Activated CD8-positive, alpha-beta T cell treated with anti-CD3 and anti-CD28 coated beads, Interleukin-2, amount 10 ng/mL, durations not matched to agents 7 days and 5 days (primary cell): ENCODE data around the gene KCNT1. TPM values are rescaled to one million over a fixed set of nuclear protein-coding genes. Genes with fewer than 3 reads are reported as not detected.

Experiments
- ATAC-seq: fragments of 150-1000 bp; cut with Tn5 transposase; one replicate; pipeline ENCODE4 v1.10.0; 2021; ENCODE audit warnings: moderate library complexity
- CTCF ChIA-PET: fragments of 350-600 bp; sonication (Branson Sonifier 250); formaldehyde crosslinking; loops from one replicate; lab custom pipeline; 2021; ENCODE audit warnings: antibody characterized with exemption; lab: Charles Lee
- POLR2A ChIA-PET: fragments of 350-600 bp; sonication (Branson Sonifier 250); formaldehyde crosslinking; loops from one replicate; lab custom pipeline; 2021; ENCODE audit warnings: antibody characterized with exemption; lab: Charles Lee
- DNase-seq: peaks from one replicate; pipeline ENCODE4 v3.0.0-alpha.2; 2020
- H3K27ac Mint-ChIP-seq: one replicate; pipeline ENCODE4 v1.8.0; 2021; ENCODE audit warnings: mild to moderate bottlenecking, mixed read lengths
- H3K27me3 Mint-ChIP-seq: one replicate; pipeline ENCODE4 v1.8.0; 2021; ENCODE audit warnings: low read depth, mixed read lengths
- H3K36me3 Mint-ChIP-seq: one replicate; pipeline ENCODE4 v1.8.0; 2021; ENCODE audit warnings: low read depth, mixed read lengths
- H3K4me1 Mint-ChIP-seq: one replicate; pipeline ENCODE4 v1.8.0; 2021; ENCODE audit warnings: low read depth, mixed read lengths
- H3K4me3 Mint-ChIP-seq: one replicate; pipeline ENCODE4 v1.8.0; 2021; ENCODE audit warnings: mild to moderate bottlenecking, mixed read lengths
- H3K9me3 Mint-ChIP-seq: one replicate; pipeline ENCODE4 v1.8.0; 2022; ENCODE audit warnings: mixed read lengths; ENCODE audit not compliant: insufficient read depth
- total RNA-seq, 2 experiments: library from RNA; stranded (reverse); gene quantifications; one replicate each; pipeline ENCODE4 v1.2.3, GENCODE V29; 2021

The KCNT1 gene
- total RNA-seq, 2 experiments from 2014 or later = not detected

DNA sequence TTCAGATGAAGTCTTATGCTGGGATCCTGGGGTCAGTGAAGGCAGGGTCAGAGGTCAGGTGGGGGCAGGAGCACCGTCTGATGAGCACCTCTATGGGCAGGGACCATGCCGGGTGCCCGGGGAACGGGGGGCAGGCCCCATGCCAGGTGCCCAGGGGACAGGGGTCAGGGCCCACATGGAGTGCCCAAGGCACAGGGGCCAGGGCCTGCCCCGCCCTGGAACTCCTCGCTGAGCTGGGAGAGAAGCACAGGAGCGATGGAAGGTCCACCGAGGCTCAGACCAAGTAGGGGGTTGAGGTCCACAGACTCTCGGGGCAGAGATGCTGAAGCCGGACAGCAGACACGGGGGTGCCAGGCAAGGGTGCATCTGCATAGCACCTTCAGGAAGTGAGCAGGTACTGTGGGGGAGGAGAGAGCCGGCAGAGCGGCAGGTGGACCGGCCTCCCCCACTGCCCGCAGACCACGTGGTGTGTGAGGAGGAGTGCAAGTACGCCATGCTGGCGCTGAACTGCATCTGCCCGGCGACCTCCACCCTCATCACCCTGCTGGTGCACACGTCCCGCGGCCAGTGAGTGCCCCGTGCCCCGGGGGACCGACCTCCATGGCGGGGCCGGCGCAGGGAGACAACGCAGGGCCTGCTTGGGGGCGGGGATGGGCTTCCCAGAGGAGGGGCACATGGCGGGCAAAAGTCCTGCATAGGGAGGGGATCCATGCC lies 67.7 kb downstream of the KCNT1 start:
- DNase-seq (no peak), ATAC-seq (no peak)
- Mint-ChIP-seq H3K27ac (no peak overlapping the region), H3K36me3 (no peaks in the 10 kb centered on the region), H3K4me3 (no peak overlapping the region), H3K27me3 (no peaks in the 10 kb centered on the region), H3K9me3 (peaks cover 3% of the 10 kb centered on the region), H3K4me1 (no peaks in the 10 kb centered on the region)
- CTCF ChIA-PET = no interaction called here
- POLR2A ChIA-PET = interaction anchor here (0.7 kb wide), 1 partner anchor 70 kb away, joined by 3 read pairs; no protein-coding TSS in a partner anchor

DNA sequence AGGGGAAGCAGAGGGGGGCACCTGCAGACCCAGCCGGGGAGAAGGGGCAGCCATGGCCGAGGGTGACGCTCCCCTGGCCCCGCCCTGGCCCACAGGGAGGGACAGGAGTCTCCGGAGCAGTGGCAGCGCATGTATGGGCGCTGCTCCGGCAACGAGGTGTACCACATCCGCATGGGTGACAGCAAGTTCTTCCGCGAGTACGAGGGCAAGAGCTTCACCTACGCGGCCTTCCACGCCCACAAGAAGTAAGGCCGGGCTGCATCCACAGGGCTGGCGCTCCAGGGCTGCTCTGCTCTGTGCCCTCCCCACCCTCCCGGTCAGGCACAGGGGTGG lies 68.2 kb downstream of the KCNT1 start:
- Mint-ChIP-seq H3K27me3 (no peaks in the 10 kb centered on the region), H3K36me3 (no peaks in the 10 kb centered on the region), H3K9me3 (peaks cover 3% of the 10 kb centered on the region), H3K4me1 (no peaks in the 10 kb centered on the region), H3K4me3 (no peak overlapping the region), H3K27ac (no peak overlapping the region)
- ChIA-PET CTCF (no interaction called here), POLR2A (no interaction called here)
- ATAC-seq (no peak), DNase-seq (peak; percentile 22)

DNA sequence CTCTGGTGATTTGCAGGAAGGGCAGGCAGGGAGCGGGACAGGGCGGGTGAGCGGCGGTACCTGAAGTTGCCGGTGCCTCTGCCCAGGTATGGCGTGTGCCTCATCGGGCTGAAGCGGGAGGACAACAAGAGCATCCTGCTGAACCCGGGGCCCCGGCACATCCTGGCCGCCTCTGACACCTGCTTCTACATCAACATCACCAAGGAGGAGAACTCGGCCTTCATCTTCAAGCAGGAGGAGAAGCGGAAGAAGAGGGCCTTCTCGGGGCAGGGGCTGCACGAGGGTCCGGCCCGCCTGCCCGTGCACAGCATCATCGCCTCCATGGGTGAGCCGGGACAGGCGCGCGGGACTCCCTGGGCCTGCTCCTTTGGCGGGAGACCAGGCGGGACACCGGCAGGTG lies 68.8 kb downstream of the KCNT1 start:
- no peak overlapping the region for H3K4me3 Mint-ChIP-seq
- ChIA-PET POLR2A (no interaction called here), CTCF (no interaction called here)
- no peak for ATAC-seq
- no peak for DNase-seq
- H3K4me1 Mint-ChIP-seq = no peaks in the 10 kb centered on the region
- H3K27ac Mint-ChIP-seq = no peak overlapping the region
- no peaks in the 10 kb centered on the region for H3K27me3 Mint-ChIP-seq
- peaks cover 3% of the 10 kb centered on the region for H3K9me3 Mint-ChIP-seq
- no peaks in the 10 kb centered on the region for H3K36me3 Mint-ChIP-seq

DNA sequence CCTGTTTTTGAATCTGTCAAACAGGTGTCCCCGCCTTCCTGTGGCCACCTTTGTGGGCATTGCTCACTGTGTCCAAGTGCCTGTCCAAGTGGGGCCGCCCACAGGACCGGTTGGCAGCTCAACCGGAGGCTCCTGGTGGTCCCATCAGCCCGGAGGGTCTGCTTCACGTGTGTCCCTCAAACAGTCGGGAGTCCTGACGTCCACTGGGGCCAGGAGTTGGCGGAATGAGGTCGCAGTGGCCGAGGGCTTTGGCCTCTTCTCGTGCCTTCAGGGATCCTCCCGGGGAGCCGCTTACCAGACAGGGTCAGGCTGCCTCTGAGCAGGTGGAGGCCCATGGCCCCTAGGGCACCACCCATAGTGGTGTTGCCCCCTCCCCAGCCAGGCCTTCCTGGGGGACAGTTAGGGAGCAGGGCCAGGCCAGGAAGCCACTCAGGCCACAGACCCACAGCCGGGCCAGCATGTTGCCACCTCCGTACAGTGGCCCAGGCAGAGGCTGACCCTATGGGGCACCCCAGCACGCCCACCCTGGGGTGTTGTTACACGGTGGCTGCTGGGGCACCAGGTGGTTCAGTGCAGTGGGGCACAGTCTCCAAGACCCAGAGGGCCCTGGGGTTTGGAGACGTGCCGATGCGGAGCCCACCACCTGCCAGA lies 69.5 kb downstream of the KCNT1 start:
- Mint-ChIP-seq H3K4me3 (no peak overlapping the region), H3K27ac (no peak overlapping the region), H3K27me3 (no peaks in the 10 kb centered on the region), H3K9me3 (peaks cover 3% of the 10 kb centered on the region), H3K4me1 (no peaks in the 10 kb centered on the region), H3K36me3 (no peaks in the 10 kb centered on the region)
- ATAC-seq (no peak), DNase-seq (no peak)
- ChIA-PET POLR2A (no interaction called here), CTCF (no interaction called here)

DNA sequence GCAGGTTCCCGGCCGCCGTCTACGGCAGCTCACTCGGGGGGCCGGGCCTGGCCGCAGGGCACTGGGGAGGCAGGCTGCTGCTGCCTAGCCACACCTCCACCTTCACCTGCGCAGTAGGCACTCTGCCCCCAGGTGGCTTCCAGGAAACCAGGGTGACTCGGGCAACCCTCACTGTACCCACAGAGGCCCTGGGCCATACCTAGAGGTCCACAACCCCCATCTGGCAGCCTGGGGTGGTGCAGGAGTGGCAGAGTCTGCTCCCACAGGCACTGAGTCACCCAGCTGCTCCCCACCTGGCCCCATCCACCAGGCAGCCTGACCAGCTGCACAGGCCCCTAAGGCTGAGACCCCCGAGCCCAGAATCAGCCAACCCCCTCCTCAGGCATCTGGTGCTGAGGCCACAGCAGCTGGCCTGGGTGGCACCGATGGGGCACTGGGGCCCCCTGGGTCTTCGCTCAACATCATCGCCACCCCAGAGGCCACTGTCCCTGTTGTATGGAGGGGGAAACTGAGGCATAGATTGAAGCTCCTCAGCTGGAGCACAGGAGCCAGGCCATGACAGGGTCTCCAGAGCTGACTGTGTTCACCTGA lies 70.2 kb downstream of the KCNT1 start:
- no peak overlapping the region for H3K4me3 Mint-ChIP-seq
- DNase-seq = no peak
- H3K9me3 Mint-ChIP-seq = peaks cover 3% of the 10 kb centered on the region
- POLR2A ChIA-PET = no interaction called here
- no peaks in the 10 kb centered on the region for H3K4me1 Mint-ChIP-seq
- no peaks in the 10 kb centered on the region for H3K27me3 Mint-ChIP-seq
- no peaks in the 10 kb centered on the region for H3K36me3 Mint-ChIP-seq
- H3K27ac Mint-ChIP-seq = no peak overlapping the region
- CTCF ChIA-PET = no interaction called here
- peak; percentile 29 for ATAC-seq

DNA sequence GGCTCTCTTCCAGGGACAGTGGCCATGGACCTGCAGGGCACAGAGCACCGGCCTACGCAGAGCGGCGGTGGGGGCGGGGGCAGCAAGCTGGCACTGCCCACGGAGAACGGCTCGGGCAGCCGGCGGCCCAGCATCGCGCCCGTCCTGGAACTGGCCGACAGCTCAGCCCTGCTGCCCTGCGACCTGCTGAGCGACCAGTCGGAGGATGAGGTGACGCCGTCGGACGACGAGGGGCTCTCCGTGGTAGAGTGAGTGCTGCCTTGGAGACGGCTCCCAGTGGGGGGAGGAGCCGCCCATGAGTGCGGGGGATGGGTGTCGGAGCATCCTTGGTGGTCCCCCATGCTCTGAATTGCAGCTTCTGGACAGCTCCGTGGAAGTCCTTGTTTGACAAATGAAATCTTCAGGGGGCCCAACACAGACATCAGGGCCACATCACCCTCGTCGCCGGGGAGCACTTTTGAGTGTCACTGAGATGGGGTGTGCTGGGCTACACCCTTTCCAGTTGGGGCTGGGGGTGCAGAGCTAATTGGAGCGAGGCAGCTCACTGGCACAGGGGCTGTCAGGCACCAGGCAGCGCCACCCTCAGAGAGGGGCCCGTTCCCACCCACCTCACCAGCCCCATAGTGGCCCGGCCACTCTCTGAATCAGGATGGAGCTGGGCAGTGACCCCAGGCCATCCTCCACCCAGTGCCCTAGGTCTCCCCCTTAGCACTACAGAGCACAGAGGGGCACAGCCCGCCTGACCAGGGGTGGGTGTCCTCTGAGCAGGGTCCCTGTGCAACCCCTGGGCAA lies 70.9 kb downstream of the KCNT1 start:
- H3K27ac Mint-ChIP-seq = no peak overlapping the region
- DNase-seq (no peak), ATAC-seq (no peak)
- peaks cover 3% of the 10 kb centered on the region for H3K9me3 Mint-ChIP-seq
- H3K4me3 Mint-ChIP-seq = no peak overlapping the region
- ChIA-PET CTCF (no interaction called here), POLR2A (no interaction called here)
- H3K36me3 Mint-ChIP-seq = no peaks in the 10 kb centered on the region
- H3K27me3 Mint-ChIP-seq = no peaks in the 10 kb centered on the region
- no peaks in the 10 kb centered on the region for H3K4me1 Mint-ChIP-seq

DNA sequence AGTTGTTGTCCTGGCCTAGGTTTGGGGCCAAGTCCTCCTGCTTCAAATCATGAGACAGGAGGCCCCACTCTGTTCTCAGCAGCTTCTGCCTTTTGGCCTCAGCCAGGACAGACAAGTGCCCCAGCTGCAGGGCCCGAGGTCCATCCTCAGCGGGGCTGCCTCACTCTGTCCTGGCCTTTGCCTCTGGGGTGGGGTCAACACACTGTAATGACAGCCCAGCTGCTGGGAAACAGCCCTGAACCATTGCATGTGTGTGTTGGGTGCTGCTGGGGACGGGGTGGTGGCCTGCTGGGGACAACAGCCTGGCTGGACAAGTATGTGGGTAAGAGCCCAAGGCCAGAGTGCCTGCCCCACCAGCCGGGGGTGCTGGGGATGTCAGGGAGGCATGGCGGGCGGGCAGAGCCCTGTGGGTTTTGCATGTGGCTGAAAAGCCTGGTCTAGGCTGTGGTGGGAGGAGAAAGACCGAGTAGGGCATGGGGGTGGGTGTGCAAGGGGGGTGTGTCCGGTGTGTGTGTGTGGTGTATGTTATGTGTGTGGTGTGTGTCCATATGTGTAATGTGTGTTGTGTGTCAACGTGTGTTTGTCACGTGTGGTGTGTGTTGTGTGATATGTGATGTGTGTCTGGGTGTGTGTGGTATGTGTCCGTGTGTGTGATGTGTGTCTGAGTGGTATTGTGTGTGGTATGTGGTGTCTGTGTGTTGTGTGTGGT lies 71.7 kb downstream of the KCNT1 start:
- no peaks in the 10 kb centered on the region for H3K36me3 Mint-ChIP-seq
- no peaks in the 10 kb centered on the region for H3K4me1 Mint-ChIP-seq
- no peak for DNase-seq
- peak; percentile 13 for ATAC-seq
- H3K4me3 Mint-ChIP-seq = no peak overlapping the region
- no peak overlapping the region for H3K27ac Mint-ChIP-seq
- CTCF ChIA-PET = no interaction called here
- peaks cover 3% of the 10 kb centered on the region for H3K9me3 Mint-ChIP-seq
- POLR2A ChIA-PET = no interaction called here
- no peaks in the 10 kb centered on the region for H3K27me3 Mint-ChIP-seq

DNA sequence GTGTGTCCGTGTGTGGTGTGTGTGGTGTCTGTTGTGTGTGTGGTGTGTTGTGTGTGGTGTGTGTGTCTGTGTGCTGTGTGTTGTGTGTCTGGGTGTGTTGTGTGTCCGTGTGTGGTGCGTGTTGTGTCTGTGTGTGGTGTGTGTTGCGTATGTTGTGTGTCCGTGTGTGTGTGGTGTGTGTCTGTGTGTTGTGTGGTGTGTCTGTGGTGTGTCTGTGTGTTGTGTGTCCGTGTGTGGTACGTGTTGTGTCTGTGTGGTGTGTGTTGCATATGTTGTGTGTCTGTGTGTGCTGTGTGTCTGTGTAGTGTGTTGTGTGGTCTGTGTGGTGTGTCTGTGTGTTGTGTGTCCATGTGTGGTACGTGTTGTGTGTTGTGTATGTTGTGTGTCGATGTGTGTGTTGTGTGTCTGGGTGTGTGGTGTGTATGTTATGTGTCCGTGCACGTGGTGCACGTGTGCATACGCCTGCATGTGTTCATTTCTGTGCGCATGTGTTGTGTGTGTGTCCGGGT lies 72.3 kb downstream of the KCNT1 start:
- DNase-seq (no peak), ATAC-seq (no peak)
- ChIA-PET POLR2A (no interaction called here), CTCF (no interaction called here)
- Mint-ChIP-seq H3K36me3 (no peaks in the 10 kb centered on the region), H3K27ac (no peak overlapping the region), H3K27me3 (no peaks in the 10 kb centered on the region), H3K4me1 (no peaks in the 10 kb centered on the region), H3K4me3 (no peak overlapping the region), H3K9me3 (no peaks in the 10 kb centered on the region)

DNA sequence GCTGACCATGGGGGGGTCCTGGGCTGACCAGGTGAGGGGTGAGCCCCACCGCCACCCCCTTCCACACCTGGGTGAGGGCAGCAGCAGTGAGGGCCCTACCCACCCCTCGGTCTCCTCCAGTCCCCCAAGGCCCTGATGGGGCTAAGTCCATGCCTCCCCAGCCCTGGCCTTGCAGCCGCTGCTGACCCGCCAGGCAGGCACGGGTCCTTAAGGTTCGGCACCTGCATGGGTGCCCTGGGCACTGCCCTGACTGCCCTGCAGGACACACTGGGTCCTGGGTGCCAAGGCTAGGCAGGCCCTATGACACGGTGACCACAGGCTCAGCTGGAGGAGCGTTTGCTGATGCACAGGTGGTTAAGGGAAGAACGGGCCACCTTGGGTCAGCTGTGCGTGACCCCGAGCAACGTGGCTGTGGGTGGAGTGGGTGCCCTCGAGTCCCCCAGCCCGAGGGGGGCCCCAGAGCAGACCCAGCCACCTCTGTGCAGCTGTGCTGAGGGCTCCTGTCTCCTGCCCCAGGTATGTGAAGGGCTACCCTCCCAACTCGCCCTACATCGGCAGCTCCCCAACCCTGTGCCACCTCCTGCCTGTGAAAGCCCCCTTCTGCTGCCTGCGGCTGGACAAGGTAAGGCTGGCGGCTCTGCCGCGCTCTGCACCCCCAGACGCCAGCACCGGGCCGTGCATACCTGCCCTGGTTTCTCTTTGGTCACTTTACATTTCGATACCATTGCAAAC lies 73.0 kb downstream of the KCNT1 start:
- no peaks in the 10 kb centered on the region for H3K36me3 Mint-ChIP-seq
- ATAC-seq (no peak), DNase-seq (no peak)
- ChIA-PET CTCF (no interaction called here), POLR2A (no interaction called here)
- no peak overlapping the region for H3K27ac Mint-ChIP-seq
- H3K4me1 Mint-ChIP-seq = no peaks in the 10 kb centered on the region
- no peaks in the 10 kb centered on the region for H3K9me3 Mint-ChIP-seq
- no peaks in the 10 kb centered on the region for H3K27me3 Mint-ChIP-seq
- no peak overlapping the region for H3K4me3 Mint-ChIP-seq

DNA sequence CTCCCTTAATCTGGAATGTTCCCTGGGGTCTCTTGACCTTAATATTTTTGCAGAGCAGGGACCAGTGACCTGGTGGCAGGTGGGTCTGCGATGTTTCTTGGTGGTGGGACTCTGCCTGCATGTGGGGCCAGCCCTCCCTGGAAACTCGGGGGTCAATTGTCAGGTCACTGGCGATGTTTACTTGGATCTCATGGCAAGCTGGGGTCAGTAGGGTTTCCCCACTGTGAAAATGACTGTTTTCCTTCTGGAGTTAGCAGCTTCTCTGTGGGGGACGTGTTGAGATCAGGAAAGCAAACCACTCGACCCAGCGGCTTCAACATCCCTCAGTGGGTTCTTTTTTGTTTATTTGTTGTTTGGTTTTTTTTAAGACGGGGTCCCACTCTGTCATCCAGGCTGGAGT lies 73.9 kb downstream of the KCNT1 start:
- CTCF ChIA-PET = no interaction called here
- POLR2A ChIA-PET = no interaction called here
- no peaks in the 10 kb centered on the region for H3K4me1 Mint-ChIP-seq
- no peaks in the 10 kb centered on the region for H3K27me3 Mint-ChIP-seq
- DNase-seq = no peak
- no peaks in the 10 kb centered on the region for H3K36me3 Mint-ChIP-seq
- no peak overlapping the region for H3K4me3 Mint-ChIP-seq
- no peaks in the 10 kb centered on the region for H3K9me3 Mint-ChIP-seq
- no peak overlapping the region for H3K27ac Mint-ChIP-seq
- no peak for ATAC-seq
